GM21515 (cell line): ENCODE results near the gene PRB4.
"Not testable (repeated sequence)": the region's sequence is repeated elsewhere in the genome, so short reads cannot be mapped to it uniquely, and the experiment has no call there.

Source experiments
- ATAC-seq: cut with Tn5 transposase; IDR thresholded peaks from one replicate; pipeline ENCODE4 v1.9.1; 2021; ENCODE audit not compliant: unreplicated experiment

Gene PRB4

GRCh38 chr12:11310336-11310735, at the start of gene PRB4:
TSS of gene PRB4 (minus strand) at chr12:11310436. CDS start at chr12:11310398, 38 bp downstream.
- ATAC-seq, result no peak

DNA sequence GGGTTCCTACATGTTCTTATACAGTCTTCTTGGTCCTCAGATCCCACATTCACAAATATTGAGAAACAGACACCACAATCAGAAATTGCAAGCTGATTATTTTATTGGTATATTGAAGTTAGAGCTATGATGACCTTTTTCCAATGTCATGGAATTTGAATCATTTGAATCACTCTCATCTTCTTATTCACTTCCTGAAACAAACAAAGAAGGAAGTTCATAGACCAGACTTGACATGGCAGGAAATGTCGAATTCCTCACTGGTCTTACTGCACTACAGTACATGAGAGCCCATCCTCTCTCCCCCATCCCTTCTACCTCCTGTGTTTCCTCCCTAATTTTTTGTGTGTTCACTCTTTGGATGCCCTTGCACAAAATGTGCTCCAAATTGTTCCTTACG, 41.5 kb upstream of the PRB4 start:
- ATAC-seq, result not testable (repeated sequence)

- ATAC-seq, result no peak
Observed at GRCh38 chr12:11348439-11348838, 38.2 kb upstream of the PRB4 start.

DNA sequence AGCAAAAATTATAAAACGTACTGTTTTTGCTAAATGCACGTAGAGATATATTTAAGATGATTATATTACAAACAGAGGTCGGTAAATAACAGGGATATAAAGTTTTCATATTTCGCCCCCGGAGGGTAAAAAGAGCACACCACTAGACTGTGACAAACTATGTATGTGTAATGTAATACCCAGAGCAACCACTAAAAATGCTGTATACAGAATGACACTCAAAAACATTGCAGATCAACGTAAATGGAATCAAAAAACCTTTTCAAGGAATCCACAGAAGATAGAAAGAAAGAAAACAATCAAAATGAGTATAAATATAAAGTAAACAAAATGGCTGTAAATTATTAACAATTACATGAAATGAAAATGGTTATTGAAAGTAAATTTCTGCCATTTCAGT, 37.6 kb upstream of the PRB4 start:
- no peak for ATAC-seq

DNA sequence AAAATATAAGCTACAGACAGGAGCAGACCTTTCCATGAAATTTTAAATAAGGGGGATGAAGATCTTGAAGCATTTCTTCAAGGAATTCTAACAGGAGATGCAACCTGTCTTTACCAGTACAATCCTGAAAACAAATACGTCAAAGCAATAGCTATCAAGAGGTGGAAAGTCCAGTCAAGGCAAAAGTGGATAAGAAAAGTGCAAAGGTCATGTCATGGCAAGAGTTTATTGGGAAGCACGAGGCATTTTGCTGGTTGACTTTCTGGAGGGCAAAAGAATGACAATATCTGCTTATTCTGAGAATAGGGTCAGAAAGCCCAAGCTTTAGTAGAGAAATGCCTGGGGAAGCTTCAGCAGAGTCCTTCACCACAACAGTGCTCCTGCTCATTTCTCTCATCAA, 34.3 kb upstream of the PRB4 start:
- no peak for ATAC-seq

GRCh38 chr12:11324426-11324825, 14.2 kb upstream of the PRB4 start:
- ATAC-seq, result no peak

- ATAC-seq, result no peak
Observed at GRCh38 chr12:11321980-11322379, 11.7 kb upstream of the PRB4 start.

DNA sequence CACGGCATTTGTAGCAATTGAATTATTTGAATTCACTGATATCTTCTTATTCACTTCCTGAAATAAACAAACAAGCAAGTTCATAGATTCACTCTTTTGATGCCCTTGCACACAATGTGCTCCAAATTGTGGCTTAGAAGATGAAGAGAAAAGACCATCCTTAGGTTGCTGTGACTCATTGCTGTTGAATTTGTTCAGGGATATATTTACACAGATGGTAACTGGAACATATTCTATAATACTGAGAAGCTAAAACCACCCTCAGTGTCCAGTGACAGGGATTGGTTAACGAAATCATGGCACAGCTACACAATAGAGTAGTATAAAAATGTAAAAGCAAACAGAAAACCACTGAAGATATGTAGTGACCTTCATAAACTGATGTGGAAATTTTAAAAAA, 3.1 kb downstream of the PRB4 start:
- ATAC-seq, result no peak

GRCh38 chr12:11273449-11273848, 36.8 kb downstream of the PRB4 start:
- no peak for ATAC-seq

DNA sequence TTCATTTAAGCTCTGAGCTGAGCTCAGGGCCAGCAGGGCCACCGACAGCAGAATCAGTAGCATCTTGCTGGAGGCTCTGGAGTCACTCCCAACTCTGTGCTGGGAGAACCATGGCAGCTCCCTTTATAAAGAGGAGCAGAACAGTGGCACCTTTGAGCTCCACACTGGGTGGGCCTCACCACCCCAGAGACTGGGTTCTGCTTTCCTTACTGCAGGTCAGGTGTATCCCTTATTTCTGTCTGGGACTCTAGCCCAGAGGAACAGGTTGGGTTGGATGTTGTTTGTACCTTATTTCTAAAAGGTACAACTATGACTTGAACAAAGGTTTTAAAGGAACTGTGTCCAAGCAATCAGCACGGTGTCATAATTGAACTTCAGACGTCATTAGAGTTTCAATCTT, 40.6 kb downstream of the PRB4 start, which contains the start of gene PRB3:
Gene PRB3, minus strand, starts transcription at position 101 of the 400 bp plus-strand sequence. Its CDS starts 38 bp downstream, at position 63.
- ATAC-seq, result no peak

DNA sequence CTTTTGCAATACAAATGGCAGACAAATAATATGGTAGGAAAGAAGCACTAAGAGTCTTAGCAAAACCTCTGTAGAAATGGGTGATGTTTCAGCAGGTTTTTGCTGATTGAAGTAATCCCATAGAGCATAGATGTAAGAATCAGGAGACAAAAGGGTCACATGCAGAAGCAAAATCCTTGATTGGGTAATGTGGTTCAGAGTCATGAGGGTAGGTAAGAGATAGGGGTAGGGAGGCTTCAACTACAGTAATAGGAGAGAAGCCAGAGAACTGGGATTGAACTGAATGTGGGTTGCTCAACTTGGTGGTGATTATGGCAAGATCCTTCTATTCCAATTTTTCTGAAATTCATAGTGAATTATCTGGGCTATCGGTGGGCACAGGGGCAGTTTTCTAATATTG, 45.7 kb downstream of the PRB4 start:
- no peak for ATAC-seq
